HEK293T (cell line): ENCODE results near the gene RPS2.

Experiments
- BHLHE40 ChIP-seq: fragments of 450-650 bp; IDR thresholded peaks from 2 replicates; pipeline ENCODE4 v1.6.1; 2016; ENCODE audit warnings: mild to moderate bottlenecking, moderate library complexity, borderline replicate concordance
- ELF4 ChIP-seq: fragments of 450-650 bp; IDR thresholded peaks from 2 replicates; pipeline ENCODE4 v1.6.1; 2017; ENCODE audit warnings: antibody characterized with exemption
- FOXK2 ChIP-seq: fragments of 450-650 bp; IDR thresholded peaks from 2 replicates; pipeline ENCODE4 v1.6.1; 2016; ENCODE audit warnings: mild to moderate bottlenecking
- FOXM1 ChIP-seq: fragments of 450-650 bp; IDR thresholded peaks from 2 replicates; pipeline ENCODE4 v1.6.1; 2017; ENCODE audit warnings: mild to moderate bottlenecking, borderline replicate concordance
- SP1 ChIP-seq: fragments of 450-650 bp; IDR thresholded peaks from 2 replicates; pipeline ENCODE4 v1.6.1; 2017
- SUZ12 ChIP-seq: fragments of 450-650 bp; IDR thresholded peaks from 2 replicates; pipeline ENCODE4 v1.6.1; 2016; ENCODE audit warnings: mild to moderate bottlenecking

DNA sequence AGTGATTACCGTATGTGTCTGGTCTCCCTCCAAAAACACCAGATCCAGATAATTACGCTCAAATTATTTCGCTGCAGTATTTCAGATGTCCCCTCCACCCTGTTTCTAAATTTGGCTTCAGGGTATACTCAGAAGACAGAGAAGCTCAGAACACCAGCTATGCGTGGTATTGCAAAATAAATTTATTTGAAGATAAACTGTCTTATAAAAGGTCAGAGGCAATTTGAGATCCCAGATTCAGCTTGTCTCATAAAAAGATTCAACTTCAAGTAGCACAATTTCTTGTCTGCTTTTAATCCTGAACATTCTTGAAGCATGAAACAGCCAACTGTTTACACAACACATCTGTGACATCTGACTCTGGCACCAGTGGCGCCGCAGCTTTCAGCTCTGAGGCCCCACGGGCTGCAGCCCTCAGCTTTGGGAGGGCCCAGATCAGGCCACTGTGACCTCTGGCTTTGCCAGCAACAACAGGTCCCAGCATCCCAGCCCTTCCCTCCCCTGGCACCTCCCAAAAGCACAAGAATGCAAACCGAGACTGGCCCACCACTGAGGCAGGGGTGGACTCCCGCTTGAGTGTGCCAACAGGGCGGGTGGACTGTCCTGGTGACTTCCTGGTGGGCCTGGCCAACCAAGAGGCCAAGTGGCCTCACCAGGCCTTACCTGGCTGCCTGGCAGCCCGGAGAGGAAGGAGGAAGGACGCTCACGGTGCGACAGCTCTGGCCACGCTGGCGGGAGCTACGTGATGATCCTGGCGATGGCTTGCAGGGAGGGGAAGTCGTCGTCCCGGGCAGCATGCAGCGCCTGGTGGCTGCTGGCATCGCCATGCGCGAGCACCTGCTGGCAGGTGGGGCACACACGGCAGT is 33.1 kb upstream of the RPS2 start:
- TF ChIP-seq FOXM1 (no peak), SP1 (no peak), SUZ12 (no peak), FOXK2 (no peak), BHLHE40 (no peak), ELF4 (no peak)
